Measurements from ENCODE around the gene TOMT.

Gene TOMT

DNA sequence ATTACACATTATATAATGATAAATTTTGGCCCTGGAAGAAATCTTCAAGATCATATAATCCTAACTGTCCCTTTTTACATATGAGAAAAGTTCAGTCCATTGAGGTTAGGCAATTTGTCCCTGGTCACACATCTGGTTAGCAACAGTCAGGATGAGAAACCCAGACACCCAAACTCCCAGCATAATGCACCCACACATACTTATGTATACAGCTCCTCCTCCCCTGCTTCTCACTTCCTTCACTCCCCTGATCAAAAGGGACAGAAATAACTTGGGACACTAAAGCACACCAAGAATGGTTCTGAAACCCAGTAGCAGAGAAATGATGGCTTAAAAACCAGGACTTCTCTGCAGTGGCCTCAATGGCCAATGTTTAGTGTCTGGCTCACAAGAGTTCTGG lies 36.5 kb upstream of the TOMT start:
- no peaks in the 10 kb centered on the region for H3K27me3 ChIP-seq (ENCODE audit: insufficient read depth, poor library complexity, severe bottlenecking)
- peak overlapping the region; percentile 54 for H3K27ac ChIP-seq (replicated peaks)
- no peak for TF ChIP-seq GABPA (IDR thresholded peaks at IDR 0.05; ENCODE audit: low read depth)
- no peak for DNase-seq (ENCODE audit: low read depth in 1 of 2, low spot score in 1 of 2)
- H3K4me3 ChIP-seq (replicated peaks; ENCODE audit: insufficient read depth, low read length) = no peak overlapping the region

DNA sequence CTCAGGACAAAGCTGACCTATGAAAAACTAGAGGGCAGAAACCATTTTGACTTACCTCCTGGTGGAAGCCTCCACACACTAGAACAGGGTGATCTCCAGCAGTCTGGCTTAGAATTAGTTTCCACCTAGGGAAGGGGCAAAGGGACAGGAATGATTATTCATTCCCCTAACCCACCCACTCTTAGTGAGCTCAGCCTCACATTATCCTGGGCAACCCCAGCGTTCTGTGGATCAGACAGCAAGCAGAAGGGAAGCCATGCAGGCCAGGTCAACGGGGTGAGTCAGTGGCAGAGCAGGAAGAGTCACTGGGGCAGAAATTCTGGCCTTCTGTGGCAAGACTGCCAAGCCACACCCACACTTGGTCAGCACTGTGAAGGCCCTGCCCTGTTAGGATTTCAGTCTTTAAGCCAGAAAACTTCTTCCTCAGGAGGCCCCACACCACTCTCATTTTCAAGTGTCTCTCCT lies 35.9 kb upstream of the TOMT start:
- TF ChIP-seq, protein P1, sequence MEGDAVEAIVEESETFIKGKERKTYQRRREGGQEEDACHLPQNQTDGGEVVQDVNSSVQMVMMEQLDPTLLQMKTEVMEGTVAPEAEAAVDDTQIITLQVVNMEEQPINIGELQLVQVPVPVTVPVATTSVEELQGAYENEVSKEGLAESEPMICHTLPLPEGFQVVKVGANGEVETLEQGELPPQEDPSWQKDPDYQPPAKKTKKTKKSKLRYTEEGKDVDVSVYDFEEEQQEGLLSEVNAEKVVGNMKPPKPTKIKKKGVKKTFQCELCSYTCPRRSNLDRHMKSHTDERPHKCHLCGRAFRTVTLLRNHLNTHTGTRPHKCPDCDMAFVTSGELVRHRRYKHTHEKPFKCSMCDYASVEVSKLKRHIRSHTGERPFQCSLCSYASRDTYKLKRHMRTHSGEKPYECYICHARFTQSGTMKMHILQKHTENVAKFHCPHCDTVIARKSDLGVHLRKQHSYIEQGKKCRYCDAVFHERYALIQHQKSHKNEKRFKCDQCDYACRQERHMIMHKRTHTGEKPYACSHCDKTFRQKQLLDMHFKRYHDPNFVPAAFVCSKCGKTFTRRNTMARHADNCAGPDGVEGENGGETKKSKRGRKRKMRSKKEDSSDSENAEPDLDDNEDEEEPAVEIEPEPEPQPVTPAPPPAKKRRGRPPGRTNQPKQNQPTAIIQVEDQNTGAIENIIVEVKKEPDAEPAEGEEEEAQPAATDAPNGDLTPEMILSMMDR (IDR thresholded peaks at IDR 0.05; ENCODE audit: insufficient read depth, low read length) = no peak
- 0 out of 2 replicates have a peak, but pooled peaks have one; percentile 19 for TF ChIP-seq POLR2AphosphoS5 (IDR thresholded peaks at IDR 0.05; ENCODE audit: low read depth)
- DNase-seq (ENCODE audit: low read depth in 1 of 2, low spot score in 1 of 2) = peak; percentile 60 to 75
- H3K27ac ChIP-seq (replicated peaks) = peak overlapping the region; percentile 54
- H3K4me3 ChIP-seq (replicated peaks; ENCODE audit: insufficient read depth, low read length) = no peak overlapping the region
- no peaks in the 10 kb centered on the region for H3K27me3 ChIP-seq (ENCODE audit: insufficient read depth, poor library complexity, severe bottlenecking)

DNA sequence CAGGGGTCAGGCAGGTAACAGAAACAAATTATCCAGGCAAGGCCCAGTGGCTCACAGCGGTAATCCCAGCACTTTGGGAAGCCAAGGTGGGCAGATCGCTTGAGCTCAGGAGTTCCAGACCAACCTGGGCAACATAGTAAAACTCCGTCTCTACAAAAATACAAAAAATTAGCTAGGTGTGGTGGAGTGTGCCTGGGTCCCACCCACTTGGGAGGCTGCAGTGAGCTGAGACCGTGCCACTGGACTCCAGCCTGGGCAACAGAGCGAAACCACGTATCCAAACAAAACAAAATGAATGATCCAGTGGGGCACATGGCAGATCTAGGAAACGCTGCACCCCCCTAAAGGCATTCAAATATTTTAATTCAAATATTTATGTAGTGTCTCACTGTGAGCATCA lies 35.2 kb upstream of the TOMT start:
- no peak for DNase-seq (ENCODE audit: low read depth in 1 of 2, low spot score in 1 of 2)
- no peaks in the 10 kb centered on the region for H3K27me3 ChIP-seq (ENCODE audit: insufficient read depth, poor library complexity, severe bottlenecking)
- TF ChIP-seq, protein P1 (IDR thresholded peaks at IDR 0.05; ENCODE audit: insufficient read depth, low read length) = no peak
- no peak overlapping the region for H3K4me3 ChIP-seq (replicated peaks; ENCODE audit: insufficient read depth, low read length)
- peak overlapping the region; percentile 54 for H3K27ac ChIP-seq (replicated peaks)

DNA sequence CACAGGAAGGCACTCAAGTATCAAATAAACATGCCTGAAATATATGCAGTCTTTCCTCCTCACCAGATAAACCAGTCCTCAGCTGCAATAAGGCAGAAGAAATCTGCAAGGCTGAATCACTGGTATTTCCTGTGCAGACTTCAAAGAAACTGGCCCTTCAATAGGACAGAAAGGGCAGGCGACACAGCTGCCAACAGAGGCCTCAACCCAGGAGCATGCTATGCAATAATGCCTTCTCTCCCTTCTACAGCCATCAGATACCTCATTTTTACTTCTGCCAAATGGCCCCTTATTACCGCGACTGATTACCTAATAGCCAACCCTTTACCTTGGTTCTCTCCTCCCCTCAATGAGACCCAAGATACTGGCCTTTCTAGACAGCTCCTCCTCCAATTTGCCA lies 33.4 kb upstream of the TOMT start:
- TF ChIP-seq, protein P1 (IDR thresholded peaks at IDR 0.05; ENCODE audit: insufficient read depth, low read length) = no peak
- DNase-seq (ENCODE audit: low read depth in 1 of 2, low spot score in 1 of 2) = no peak
- Histone ChIP-seq H3K4me3 (replicated peaks; ENCODE audit: insufficient read depth, low read length) (no peak overlapping the region), H3K27me3 (ENCODE audit: insufficient read depth, poor library complexity, severe bottlenecking) (no peaks in the 10 kb centered on the region), H3K27ac (replicated peaks) (no peak overlapping the region)

DNA sequence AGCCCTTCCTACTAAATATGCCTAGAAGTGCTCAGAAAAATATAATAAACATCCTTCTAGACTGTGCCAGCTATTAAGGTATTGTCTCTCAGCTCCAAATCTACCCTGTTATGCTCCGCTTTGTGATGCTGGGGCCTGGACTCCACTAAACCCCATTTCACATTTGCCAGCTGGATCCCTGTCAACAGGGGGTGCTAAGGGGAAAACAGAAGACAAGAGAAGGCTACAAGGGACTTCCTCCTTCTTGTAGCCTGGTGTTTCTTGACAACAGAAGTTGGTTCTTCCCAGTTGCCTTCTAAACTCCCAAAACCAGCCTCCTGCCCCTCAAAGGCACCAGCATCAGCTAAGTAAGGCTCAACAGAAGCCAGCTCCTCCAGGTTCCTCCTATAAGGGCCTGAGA lies 30.6 kb upstream of the TOMT start:
- peak in 1 of 2 experiments; percentile 82 for DNase-seq (ENCODE audit: low read depth in 1 of 2, low spot score in 1 of 2)
- TF ChIP-seq SPI1 (IDR thresholded peaks at IDR 0.05; ENCODE audit: borderline replicate concordance, low read depth) = peak; percentile 88
- no peak for TF ChIP-seq POLR2AphosphoS5 (IDR thresholded peaks at IDR 0.05; ENCODE audit: low read depth)
- TF ChIP-seq, protein P1 (IDR thresholded peaks at IDR 0.05; ENCODE audit: insufficient read depth, low read length) = peak; percentile 47
- TF ChIP-seq, protein P2, sequence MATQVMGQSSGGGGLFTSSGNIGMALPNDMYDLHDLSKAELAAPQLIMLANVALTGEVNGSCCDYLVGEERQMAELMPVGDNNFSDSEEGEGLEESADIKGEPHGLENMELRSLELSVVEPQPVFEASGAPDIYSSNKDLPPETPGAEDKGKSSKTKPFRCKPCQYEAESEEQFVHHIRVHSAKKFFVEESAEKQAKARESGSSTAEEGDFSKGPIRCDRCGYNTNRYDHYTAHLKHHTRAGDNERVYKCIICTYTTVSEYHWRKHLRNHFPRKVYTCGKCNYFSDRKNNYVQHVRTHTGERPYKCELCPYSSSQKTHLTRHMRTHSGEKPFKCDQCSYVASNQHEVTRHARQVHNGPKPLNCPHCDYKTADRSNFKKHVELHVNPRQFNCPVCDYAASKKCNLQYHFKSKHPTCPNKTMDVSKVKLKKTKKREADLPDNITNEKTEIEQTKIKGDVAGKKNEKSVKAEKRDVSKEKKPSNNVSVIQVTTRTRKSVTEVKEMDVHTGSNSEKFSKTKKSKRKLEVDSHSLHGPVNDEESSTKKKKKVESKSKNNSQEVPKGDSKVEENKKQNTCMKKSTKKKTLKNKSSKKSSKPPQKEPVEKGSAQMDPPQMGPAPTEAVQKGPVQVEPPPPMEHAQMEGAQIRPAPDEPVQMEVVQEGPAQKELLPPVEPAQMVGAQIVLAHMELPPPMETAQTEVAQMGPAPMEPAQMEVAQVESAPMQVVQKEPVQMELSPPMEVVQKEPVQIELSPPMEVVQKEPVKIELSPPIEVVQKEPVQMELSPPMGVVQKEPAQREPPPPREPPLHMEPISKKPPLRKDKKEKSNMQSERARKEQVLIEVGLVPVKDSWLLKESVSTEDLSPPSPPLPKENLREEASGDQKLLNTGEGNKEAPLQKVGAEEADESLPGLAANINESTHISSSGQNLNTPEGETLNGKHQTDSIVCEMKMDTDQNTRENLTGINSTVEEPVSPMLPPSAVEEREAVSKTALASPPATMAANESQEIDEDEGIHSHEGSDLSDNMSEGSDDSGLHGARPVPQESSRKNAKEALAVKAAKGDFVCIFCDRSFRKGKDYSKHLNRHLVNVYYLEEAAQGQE (IDR thresholded peaks at IDR 0.05; ENCODE audit: insufficient replicate concordance, low read depth) = no peak
- TF ChIP-seq GABPA (IDR thresholded peaks at IDR 0.05; ENCODE audit: low read depth) = no peak
- Histone ChIP-seq H3K27ac (replicated peaks) (peak overlapping the region; percentile 56), H3K27me3 (ENCODE audit: insufficient read depth, poor library complexity, severe bottlenecking) (no peaks in the 10 kb centered on the region), H3K4me3 (replicated peaks; ENCODE audit: insufficient read depth, low read length) (no peak overlapping the region)
